Fibroblast of skin of right biceps (primary cell): ENCODE data around the gene RPL34.
"Not testable (repeated sequence)": the region's sequence is repeated elsewhere in the genome, so short reads cannot be mapped to it uniquely, and the experiment has no call there.

Source experiments
- DNase-seq: peaks from one replicate; pipeline ENCODE4 v3.0.0-alpha.2; 2013

The RPL34 gene

DNA sequence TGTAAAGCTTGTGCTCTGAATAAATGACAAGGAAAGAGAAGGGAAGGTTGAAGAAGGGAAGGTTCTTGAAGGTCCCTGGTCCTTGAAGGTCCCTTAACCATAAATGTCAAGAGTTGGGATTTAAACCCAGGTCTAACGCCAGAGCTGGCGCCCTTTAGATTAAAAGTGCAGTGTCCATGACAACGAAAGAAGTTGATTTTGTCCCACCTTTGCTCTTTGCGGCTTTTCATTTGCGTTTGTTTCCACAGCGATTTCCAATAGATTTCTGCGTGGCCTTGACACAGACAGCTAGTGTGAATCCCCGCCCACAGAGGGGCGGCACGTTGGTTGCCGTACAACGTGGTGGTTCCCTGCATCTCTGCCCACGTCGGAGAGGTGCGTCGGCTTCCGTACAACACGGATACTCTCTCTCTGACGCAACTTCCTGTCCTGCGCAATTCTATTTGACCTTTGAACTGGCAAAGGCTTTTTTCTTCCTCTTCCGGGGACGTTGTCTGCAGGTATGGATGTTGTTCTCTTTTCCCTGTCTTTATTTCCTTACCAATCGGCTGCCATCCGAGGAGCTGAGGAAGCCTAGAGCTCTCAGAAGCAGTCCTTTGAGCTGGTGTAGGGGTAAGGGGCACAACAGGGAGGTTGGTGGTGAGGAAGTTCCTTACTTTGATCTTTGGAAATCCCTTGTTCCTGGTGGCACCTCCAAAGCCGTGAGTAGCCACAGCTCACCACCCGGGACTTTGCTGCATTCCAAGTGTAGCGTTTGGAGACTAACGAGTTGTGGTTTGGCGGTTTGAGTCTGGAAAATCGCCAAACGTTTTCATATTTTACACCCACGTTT lies at the start of gene RPL34:
TSS of gene RPL34 (plus strand) at position 476 of the 832 bp plus-strand sequence. CDS start 1,384 bp downstream, outside the sequence.
- DNase-seq: peak; percentile 98

DNA sequence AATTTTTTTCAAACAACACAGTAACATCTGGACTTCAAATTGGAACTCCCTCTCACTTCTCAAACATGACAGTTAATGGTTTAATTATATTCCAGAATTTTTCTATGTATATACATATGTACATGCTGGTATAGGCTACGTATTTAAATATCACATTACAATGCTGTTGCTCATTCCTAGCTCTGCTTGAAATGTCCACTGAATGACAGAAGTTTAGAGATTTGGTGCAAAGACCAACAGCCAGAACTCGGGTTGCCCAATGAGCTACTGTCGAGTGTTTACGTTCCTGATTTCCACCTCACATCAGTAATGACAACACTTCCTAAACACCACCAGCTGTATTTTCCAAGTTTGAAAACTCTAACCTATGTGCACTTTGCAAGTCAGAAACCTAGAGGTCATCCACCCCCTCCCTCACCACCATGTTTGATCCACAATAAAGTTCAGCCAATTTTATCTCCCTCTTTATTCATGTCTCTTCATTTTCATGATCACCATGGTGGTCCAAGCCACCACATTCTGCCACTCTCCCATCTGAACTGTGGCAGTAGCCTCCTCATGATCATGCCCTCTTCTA lies 49.3 kb upstream of the RPL34 start:
- DNase-seq: peak; percentile 73

- no peak for DNase-seq
These were observed 46.0 kb upstream of the RPL34 start for GRCh38 chr4:108574402-108574801.

DNA sequence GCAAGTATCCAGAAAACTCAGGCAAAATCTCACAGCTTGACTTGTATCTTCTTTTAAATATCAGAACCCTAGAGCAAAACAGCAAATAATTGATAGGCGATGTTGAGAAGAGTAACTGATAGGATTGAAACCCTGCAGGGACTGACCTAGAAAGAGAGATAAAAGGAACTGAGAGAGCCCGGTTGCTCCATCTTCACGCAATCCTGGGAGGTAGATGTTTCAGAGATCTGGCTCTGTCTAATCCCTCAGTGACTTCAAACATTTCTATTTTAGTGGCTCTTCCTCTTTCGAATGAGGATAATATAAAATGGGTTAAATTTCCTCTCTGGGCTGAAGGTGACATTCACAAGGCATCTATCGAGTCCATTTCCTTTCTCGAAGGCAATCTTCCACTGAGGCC lies 39.3 kb upstream of the RPL34 start:
- no peak for DNase-seq

- DNase-seq: no peak
These were observed 33.6 kb upstream of the RPL34 start for GRCh38 chr4:108586778-108587177.

DNA sequence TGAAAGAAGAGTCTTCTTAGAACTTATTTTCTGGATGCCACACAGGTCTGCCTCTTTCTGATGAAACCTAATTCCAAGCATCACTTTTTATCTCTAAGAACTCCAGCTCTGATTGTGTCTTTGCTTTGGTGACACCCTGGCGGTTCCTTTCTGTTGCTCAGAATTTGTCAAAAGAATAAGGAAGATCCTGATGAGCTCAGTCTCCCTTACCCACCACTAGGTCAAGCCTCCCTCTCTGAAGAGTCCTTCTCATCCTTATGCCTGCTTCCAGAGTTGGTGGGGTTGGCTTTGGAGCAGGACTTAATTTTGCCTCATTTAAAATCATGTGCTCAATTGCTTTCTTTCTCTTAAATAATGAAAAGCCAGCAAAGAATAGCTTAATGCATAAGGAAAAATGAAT lies 31.5 kb upstream of the RPL34 start:
- DNase-seq: no peak

GRCh38 chr4:108589961-108590360 lies 30.4 kb upstream of the RPL34 start:
- no peak for DNase-seq

DNA sequence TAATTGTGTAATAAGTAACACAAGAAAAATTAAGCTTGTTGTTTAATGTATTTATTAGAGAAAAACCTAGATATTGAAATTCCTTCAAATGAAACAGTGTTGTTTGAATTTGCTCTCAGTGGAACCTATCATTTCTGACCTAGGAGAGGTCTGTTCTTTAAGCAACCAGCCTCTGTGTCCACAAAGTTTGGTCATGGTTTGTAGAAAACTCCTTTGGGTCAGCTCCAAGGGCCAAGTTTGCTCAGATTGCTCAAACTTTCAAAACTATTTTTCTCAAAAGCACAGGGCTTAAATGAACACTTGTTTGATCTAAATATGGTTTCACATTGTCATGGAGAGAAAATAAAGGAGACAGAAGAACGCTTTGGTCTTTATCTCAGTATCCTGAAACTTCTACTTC lies 29.6 kb upstream of the RPL34 start:
- DNase-seq: no peak

DNA sequence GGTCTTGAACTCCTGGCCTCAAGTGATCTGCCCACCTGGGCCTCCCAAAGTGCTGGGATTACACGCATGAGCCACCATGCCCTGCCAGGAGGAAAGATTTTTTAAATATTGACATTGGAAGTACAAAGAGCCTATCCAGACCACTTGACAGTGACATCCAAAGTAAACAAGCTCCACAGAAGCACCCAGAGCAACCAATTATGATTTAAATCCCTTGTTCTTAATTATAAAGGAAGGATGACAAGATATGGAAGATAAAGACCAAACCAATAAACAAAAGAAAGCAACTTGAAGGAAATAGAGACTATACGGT lies 27.7 kb upstream of the RPL34 start:
- DNase-seq: no peak

DNA sequence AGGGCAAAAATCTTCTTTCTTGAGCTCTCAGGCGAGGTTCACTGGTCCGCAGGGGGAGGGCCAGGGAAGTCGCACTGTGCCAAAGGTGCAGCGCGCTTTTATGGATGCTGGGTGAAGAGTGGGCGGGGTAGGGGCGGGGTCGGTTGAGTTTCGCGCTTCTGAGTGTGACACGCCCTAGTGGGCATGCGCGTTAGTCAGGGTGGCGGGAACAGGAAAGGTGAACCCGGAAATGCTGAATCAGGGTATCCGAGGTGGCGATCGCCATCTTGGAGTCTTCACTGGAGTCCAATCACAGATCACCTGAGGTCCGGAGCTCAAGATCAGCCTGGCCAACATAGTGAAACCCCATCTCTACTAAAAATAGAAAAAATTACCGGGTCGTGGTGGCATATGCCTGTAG lies 26.1 kb upstream of the RPL34 start:
- not testable (repeated sequence) for DNase-seq

- DNase-seq: peak; percentile 33
These were observed 24.0 kb upstream of the RPL34 start for GRCh38 chr4:108596344-108596743.

- no peak for DNase-seq
These were observed 19.3 kb upstream of the RPL34 start for GRCh38 chr4:108601106-108601505.

DNA sequence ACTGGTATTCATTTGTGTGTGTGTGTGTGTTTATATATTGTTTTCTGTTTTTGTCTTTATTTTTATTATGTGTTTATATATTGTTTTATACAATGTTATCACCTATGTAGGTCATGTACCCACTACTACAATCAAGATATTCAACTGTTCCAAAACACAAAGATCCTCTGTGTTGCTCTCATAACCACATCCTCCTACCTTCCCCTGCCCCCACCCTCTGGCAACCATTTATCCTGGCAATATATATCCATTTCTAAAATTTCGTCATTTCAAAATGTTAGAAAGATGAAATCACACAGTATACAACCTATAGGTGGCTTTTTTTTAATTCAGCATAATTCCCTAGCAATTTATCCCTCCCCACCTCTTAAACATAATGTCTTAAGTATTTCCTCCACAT lies 18.8 kb upstream of the RPL34 start:
- peak; percentile 20 for DNase-seq

GRCh38 chr4:108602163-108602562 lies 18.2 kb upstream of the RPL34 start:
- DNase-seq: no peak

GRCh38 chr4:108607079-108607815 lies 13.1 kb upstream of the RPL34 start:
- no peak for DNase-seq

GRCh38 chr4:108611365-108611764 lies 9.0 kb upstream of the RPL34 start:
- DNase-seq: peak; percentile 36

DNA sequence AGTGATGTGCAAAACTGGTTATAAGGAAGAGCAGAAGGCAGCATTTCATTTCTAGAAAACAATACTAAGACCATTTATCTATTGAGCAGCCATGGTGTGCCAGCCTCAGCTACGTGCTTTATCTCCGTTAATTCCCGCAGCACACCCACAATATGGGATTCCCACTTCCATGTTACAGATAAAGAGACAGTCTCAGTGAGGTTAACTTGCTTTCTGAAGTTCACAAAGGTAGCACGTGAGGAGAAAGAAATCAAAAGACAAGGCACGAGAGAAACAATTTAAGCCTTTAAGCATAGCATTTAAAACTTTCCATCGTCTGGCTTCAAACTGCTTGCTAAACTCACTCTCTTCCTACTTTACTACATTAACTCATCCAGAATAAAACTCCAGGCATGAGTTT lies 8.0 kb upstream of the RPL34 start:
- no peak for DNase-seq

GRCh38 chr4:108619372-108620100 lies 840 bp upstream of the RPL34 start:
- no peak for DNase-seq

- DNase-seq: no peak
These were observed 843 bp downstream of the RPL34 start for GRCh38 chr4:108620933-108621905.

DNA sequence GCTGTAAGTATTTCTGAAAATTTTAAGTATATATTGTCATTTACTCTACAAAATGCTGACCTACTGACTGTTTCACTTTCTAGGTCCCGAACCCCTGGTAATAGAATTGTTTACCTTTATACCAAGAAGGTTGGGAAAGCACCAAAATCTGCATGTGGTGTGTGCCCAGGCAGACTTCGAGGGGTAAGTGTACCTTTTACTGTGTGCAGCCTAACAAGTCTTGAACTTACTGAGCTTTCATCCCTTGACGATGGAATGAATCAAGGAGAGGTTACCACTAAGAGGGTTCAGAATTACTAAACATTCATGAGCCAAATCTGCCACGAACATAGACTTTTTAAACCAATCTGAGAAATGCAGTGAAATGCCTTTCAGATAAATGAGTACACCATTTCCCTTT lies 1.6 kb downstream of the RPL34 start:
- DNase-seq: no peak

GRCh38 chr4:108622828-108623227 lies 2.5 kb downstream of the RPL34 start:
- no peak for DNase-seq
